ENCODE results near the gene SLC30A2. TPM values are rescaled to one million over a fixed set of nuclear protein-coding genes. Genes with fewer than 3 reads are reported as not detected.

Gene SLC30A2
- total RNA-seq, 1 experiment from 2014 or later, result not detected

- TF ChIP-seq SP1 (IDR thresholded peaks at IDR 0.05; ENCODE audit: low read depth) (no peak), ZNF274 (IDR thresholded peaks at IDR 0.05; ENCODE audit: low read depth, low read length) (no peak), MAX (IDR thresholded peaks at IDR 0.05) (no peak), EZH2phosphoT487 (IDR thresholded peaks at IDR 0.05; ENCODE audit: borderline replicate concordance) (no peak), JUND (IDR thresholded peaks at IDR 0.05) (no peak), ELF1 (IDR thresholded peaks at IDR 0.05; ENCODE audit: borderline replicate concordance, low read depth) (no peak), EZH2 (IDR thresholded peaks at IDR 0.05) (no peak), YY1 (IDR thresholded peaks at IDR 0.05; ENCODE audit: extremely low read depth, insufficient replicate concordance, low read depth, low read length) (no peak), CEBPB (IDR thresholded peaks at IDR 0.05; ENCODE audit: low read depth) (no peak), SRF (IDR thresholded peaks at IDR 0.05; ENCODE audit: low read depth) (no peak), CTCF (IDR thresholded peaks at IDR 0.05 in 2 of 3, conservative IDR thresholded peaks at IDR 0.05 in 1 of 3; ENCODE audit: borderline replicate concordance in 1 of 3, insufficient read depth in 1 of 3, low read depth in 2 of 3, low read length in 2 of 3) (no peak), REST (IDR thresholded peaks at IDR 0.05; ENCODE audit: low read depth) (no peak), ATF3 (IDR thresholded peaks at IDR 0.05) (no peak), EGR1 (IDR thresholded peaks at IDR 0.05; ENCODE audit: low read depth) (no peak), SIN3A (IDR thresholded peaks at IDR 0.05; ENCODE audit: low read depth) (no peak), ZBTB33 (IDR thresholded peaks at IDR 0.05; ENCODE audit: extremely low read depth, insufficient replicate concordance, low read length) (no peak), RAD21 (IDR thresholded peaks at IDR 0.05; ENCODE audit: low read depth) (no peak)
- no peak overlapping the region for H3K4me2 ChIP-seq (ENCODE audit: low read length)
- H3K27ac ChIP-seq (ENCODE audit: low read depth, low read length), result no peak overlapping the region
- H3K79me2 ChIP-seq (ENCODE audit: insufficient read depth, low read length), result no peaks in the 10 kb centered on the region
- ChIA-PET RAD21 (ENCODE audit: low non-redundant PET in 1 of 2, low total read pairs in 2 of 2, uncharacterized antibody in 2 of 2, unreplicated experiment in 2 of 2) (no interaction called here), CTCF (no interaction called here), POLR2A (no interaction called here)
- no peak overlapping the region for H3K4me3 ChIP-seq (replicated peaks in 1 of 2; ENCODE audit: low read depth in 1 of 2, low read length in 2 of 2)
- H4K20me1 ChIP-seq (ENCODE audit: insufficient read depth), result no peaks in the 10 kb centered on the region
- no peak overlapping the region for H3K9ac ChIP-seq (ENCODE audit: low read length)
- H3K9me2 ChIP-seq (ENCODE audit: insufficient read depth), result no peaks in the 10 kb centered on the region
- H3K9me3 ChIP-seq (ENCODE audit: control insufficient read depth in 1 of 2, insufficient read depth in 1 of 2, low read depth in 1 of 2, low read length in 2 of 2), result no peaks in the 10 kb centered on the region
- DNase-seq (ENCODE audit: low read depth, low spot score) (no peak), ATAC-seq (no peak)
- BruUV-seq (replicated peaks), result no TSS peak
- H3K4me1 ChIP-seq (ENCODE audit: control insufficient read depth in 1 of 2, insufficient read depth in 2 of 2, low read length in 2 of 2), result no peaks in the 10 kb centered on the region
- intact Hi-C loops (cut with micrococcal nuclease), result no loop called here
- no peaks in the 10 kb centered on the region for H3K27me3 ChIP-seq (ENCODE audit: insufficient read depth, low read length)
- no peaks in the 10 kb centered on the region for H3K36me3 ChIP-seq (ENCODE audit: control insufficient read depth in 1 of 2, insufficient read depth in 2 of 2, low read length in 2 of 2)
- H2AFZ ChIP-seq (ENCODE audit: low read depth, low read length, poor library complexity, severe bottlenecking), result no peak overlapping the region
These were observed 4.3 kb upstream of the SLC30A2 start for GRCh38 chr1:26050248-26050640.
